Activated CD4-positive, alpha-beta T cell treated with anti-CD3 and anti-CD28 coated beads, Interleukin-2, amount 50 U/mL, for 4 hours (primary cell): ENCODE results near the gene GPR39.

Experiments
- DNase-seq, 2 experiments: peaks; one replicate each; pipeline ENCODE4 v3.0.0-alpha.2; 2020

GPR39 gene

GRCh38 chr2:132646540-132647108 lies 230.0 kb downstream of the GPR39 start:
- no peak for DNase-seq

- DNase-seq = no peak
Observed at GRCh38 chr2:132651115-132652045, 234.8 kb downstream of the GPR39 start.

- no peak for DNase-seq
Observed at GRCh38 chr2:132652474-132652873, 235.9 kb downstream of the GPR39 start.

- no peak for DNase-seq
Observed at GRCh38 chr2:132654335-132654734, 237.7 kb downstream of the GPR39 start.

GRCh38 chr2:132654968-132655367 lies 238.4 kb downstream of the GPR39 start:
- DNase-seq = no peak

- no peak for DNase-seq
Observed at GRCh38 chr2:132656266-132656975, 239.8 kb downstream of the GPR39 start.

- DNase-seq = no peak
Observed at GRCh38 chr2:132659331-132659730, 242.7 kb downstream of the GPR39 start.

- no peak for DNase-seq
Observed at GRCh38 chr2:132662732-132663131, 246.1 kb downstream of the GPR39 start.

- no peak for DNase-seq
Observed at GRCh38 chr2:132664096-132664495, 247.5 kb downstream of the GPR39 start.

GRCh38 chr2:132665401-132666140 lies 249.0 kb downstream of the GPR39 start:
- DNase-seq = no peak

GRCh38 chr2:132667706-132668105 lies 251.1 kb downstream of the GPR39 start:
- no peak for DNase-seq

- no peak for DNase-seq
Observed at GRCh38 chr2:132668189-132668823, 251.7 kb downstream of the GPR39 start.

GRCh38 chr2:132668987-132669907 lies 252.6 kb downstream of the GPR39 start:
- DNase-seq = no peak

GRCh38 chr2:132669908-132670495 lies 253.4 kb downstream of the GPR39 start, which contains the start of gene LYPD1:
LYPD1 (minus strand) TSS chr2:132670205; CDS start chr2:132669932, 273 bp downstream.
- DNase-seq = no peak

GRCh38 chr2:132670496-132671150 lies 254.0 kb downstream of the GPR39 start:
- no peak for DNase-seq

- DNase-seq = no peak
Observed at GRCh38 chr2:132671151-132671835, 254.7 kb downstream of the GPR39 start.

GRCh38 chr2:132676999-132677398 lies 260.4 kb downstream of the GPR39 start:
- no peak for DNase-seq

- no peak for DNase-seq
Observed at GRCh38 chr2:132677661-132678060, 261.1 kb downstream of the GPR39 start.

GRCh38 chr2:132678483-132678882 lies 261.9 kb downstream of the GPR39 start:
- DNase-seq = no peak

- DNase-seq = no peak
Observed at GRCh38 chr2:132680544-132680943, 263.9 kb downstream of the GPR39 start.
